Measurements from ENCODE around the gene GJB5. TPM values are rescaled to one million over a fixed set of nuclear protein-coding genes. Genes with fewer than 3 reads are reported as not detected.

GJB5 gene
- total and polyA plus RNA-seq, 9 of the 15 experiments (the other 6 are each of a cell fraction or from before 2014, with no cell fraction given) = 0.04 TPM; not detected in 8

DNA sequence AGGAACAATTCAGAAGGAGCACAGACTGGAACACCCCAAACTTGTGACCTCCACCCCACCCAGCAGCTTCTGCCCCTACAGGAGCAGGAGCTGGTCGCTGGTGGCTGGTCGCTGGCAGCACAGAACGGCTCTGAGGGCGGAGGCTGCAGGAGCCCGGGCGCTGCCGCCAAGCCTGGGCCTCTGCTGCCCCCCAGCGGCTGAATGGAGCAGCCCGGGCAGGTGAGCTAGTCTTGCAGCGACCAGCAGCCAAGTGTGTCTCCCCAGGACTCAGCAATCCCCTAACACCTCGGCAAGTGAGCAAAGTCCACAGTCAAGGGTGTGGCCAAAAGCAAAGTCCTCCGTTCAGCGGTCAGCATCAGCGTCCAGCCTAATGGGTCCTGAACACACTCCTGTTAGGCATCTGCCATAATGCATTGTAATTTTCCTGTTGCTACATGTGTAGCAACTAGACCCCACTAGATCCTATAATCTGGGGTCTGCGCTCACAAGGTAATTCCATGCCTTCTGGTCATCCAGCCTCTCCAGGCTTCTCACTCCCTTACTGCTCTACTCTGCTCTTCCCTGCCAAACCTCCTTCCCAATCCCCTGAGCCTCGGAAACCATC, 12.1 kb upstream of the GJB5 start (continued):
- TF ChIP-seq ZBTB26 (CRISPR knock-in tag; IDR thresholded peaks at IDR 0.05) = no peak
- TF ChIP-seq HIVEP1 (CRISPR knock-in tag; IDR thresholded peaks at IDR 0.05) = no peak
- TF ChIP-seq PRDM10 (IDR thresholded peaks at IDR 0.05; ENCODE audit: partially characterized antibody) = no peak
- no peak for TF ChIP-seq ELF1 (tag; IDR thresholded peaks at IDR 0.05)
- no peak for TF ChIP-seq ZBTB43 (CRISPR knock-in tag; IDR thresholded peaks at IDR 0.05)
- no peak for TF ChIP-seq ESRRB (CRISPR knock-in tag; IDR thresholded peaks at IDR 0.05; ENCODE audit: borderline replicate concordance)
- no peak for TF ChIP-seq MBD2 (IDR thresholded peaks at IDR 0.05; ENCODE audit: borderline replicate concordance, low read depth)
- TF ChIP-seq, protein P1, sequence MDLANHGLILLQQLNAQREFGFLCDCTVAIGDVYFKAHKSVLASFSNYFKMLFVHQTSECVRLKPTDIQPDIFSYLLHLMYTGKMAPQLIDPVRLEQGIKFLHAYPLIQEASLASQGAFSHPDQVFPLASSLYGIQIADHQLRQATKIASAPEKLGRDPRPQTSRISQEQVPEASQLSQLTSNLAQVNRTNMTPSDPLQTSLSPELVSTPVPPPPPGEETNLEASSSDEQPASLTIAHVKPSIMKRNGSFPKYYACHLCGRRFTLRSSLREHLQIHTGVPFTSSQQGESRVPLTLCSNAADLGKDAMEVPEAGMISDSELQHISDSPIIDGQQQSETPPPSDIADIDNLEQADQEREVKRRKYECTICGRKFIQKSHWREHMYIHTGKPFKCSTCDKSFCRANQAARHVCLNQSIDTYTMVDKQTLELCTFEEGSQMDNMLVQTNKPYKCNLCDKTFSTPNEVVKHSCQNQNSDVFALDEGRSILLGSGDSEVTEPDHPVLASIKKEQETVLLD (IDR thresholded peaks at IDR 0.05) = no peak
- no peak for TF ChIP-seq PCBP1 (IDR thresholded peaks at IDR 0.05; ENCODE audit: low read depth, low read length, poor library complexity, severe bottlenecking)
- no peak for TF ChIP-seq VEZF1 (CRISPR knock-in tag; IDR thresholded peaks at IDR 0.05)
- TF ChIP-seq POLR2A (conservative IDR thresholded peaks at IDR 0.05) = no peak
- TF ChIP-seq, protein P2, sequence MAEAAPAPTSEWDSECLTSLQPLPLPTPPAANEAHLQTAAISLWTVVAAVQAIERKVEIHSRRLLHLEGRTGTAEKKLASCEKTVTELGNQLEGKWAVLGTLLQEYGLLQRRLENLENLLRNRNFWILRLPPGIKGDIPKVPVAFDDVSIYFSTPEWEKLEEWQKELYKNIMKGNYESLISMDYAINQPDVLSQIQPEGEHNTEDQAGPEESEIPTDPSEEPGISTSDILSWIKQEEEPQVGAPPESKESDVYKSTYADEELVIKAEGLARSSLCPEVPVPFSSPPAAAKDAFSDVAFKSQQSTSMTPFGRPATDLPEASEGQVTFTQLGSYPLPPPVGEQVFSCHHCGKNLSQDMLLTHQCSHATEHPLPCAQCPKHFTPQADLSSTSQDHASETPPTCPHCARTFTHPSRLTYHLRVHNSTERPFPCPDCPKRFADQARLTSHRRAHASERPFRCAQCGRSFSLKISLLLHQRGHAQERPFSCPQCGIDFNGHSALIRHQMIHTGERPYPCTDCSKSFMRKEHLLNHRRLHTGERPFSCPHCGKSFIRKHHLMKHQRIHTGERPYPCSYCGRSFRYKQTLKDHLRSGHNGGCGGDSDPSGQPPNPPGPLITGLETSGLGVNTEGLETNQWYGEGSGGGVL (CRISPR knock-in tag; IDR thresholded peaks at IDR 0.05) = no peak
- TF ChIP-seq CBFB (CRISPR knock-in tag; IDR thresholded peaks at IDR 0.05) = no peak
- no peak for TF ChIP-seq PHB2 (IDR thresholded peaks at IDR 0.05; ENCODE audit: low read depth)
- no peak for TF ChIP-seq ZNF311 (CRISPR knock-in tag; IDR thresholded peaks at IDR 0.05)
- no peak for TF ChIP-seq TCF15 (CRISPR knock-in tag; IDR thresholded peaks at IDR 0.05)
- TF ChIP-seq ZNF384 (IDR thresholded peaks at IDR 0.05; ENCODE audit: low read depth, low read length) = no peak

Measured in K562 (cell line).